GM21723 (cell line): ENCODE measurements around the gene COL5A2.
A peak's percentile ranks its signal among the peaks of the same experiment; 100 is the strongest.

Source experiments
- ATAC-seq: cut with Tn5 transposase; IDR thresholded peaks from one replicate; pipeline ENCODE4 v1.9.1; 2021; ENCODE audit warnings: mild to moderate bottlenecking, moderate library complexity; ENCODE audit not compliant: unreplicated experiment

The COL5A2 gene

GRCh38 chr2:189109921-189110397 lies 69.6 kb downstream of the COL5A2 start:
- ATAC-seq, result peak; percentile 81

GRCh38 chr2:189104934-189105333 lies 74.6 kb downstream of the COL5A2 start:
- no peak for ATAC-seq

GRCh38 chr2:189102735-189103134 lies 76.8 kb downstream of the COL5A2 start:
- ATAC-seq, result no peak

- ATAC-seq, result no peak
Observed at GRCh38 chr2:189097934-189098333, 81.6 kb downstream of the COL5A2 start.

- no peak for ATAC-seq
Observed at GRCh38 chr2:189096769-189097447, 82.7 kb downstream of the COL5A2 start.

- ATAC-seq, result no peak
Observed at GRCh38 chr2:189095101-189095500, 84.5 kb downstream of the COL5A2 start.

GRCh38 chr2:189092936-189093335 lies 86.6 kb downstream of the COL5A2 start:
- no peak for ATAC-seq

- ATAC-seq, result no peak
Observed at GRCh38 chr2:189091253-189091652, 88.3 kb downstream of the COL5A2 start.

GRCh38 chr2:189088591-189089205 lies 90.9 kb downstream of the COL5A2 start:
- no peak for ATAC-seq

GRCh38 chr2:189086710-189087109 lies 92.9 kb downstream of the COL5A2 start:
- ATAC-seq, result no peak

- no peak for ATAC-seq
Observed at GRCh38 chr2:189086250-189086649, 93.3 kb downstream of the COL5A2 start.

GRCh38 chr2:189083606-189084005 lies 96.0 kb downstream of the COL5A2 start:
- no peak for ATAC-seq

- ATAC-seq, result no peak
Observed at GRCh38 chr2:189083106-189083505, 96.5 kb downstream of the COL5A2 start.

- no peak for ATAC-seq
Observed at GRCh38 chr2:189082376-189082975, 97.1 kb downstream of the COL5A2 start.

- no peak for ATAC-seq
Observed at GRCh38 chr2:189076572-189076971, 103.0 kb downstream of the COL5A2 start.

GRCh38 chr2:189076120-189076519 lies 103.4 kb downstream of the COL5A2 start:
- no peak for ATAC-seq

GRCh38 chr2:189074506-189074905 lies 105.1 kb downstream of the COL5A2 start:
- no peak for ATAC-seq

- ATAC-seq, result no peak
Observed at GRCh38 chr2:189072036-189072435, 107.5 kb downstream of the COL5A2 start.

- ATAC-seq, result no peak
Observed at GRCh38 chr2:189069855-189070619, 109.5 kb downstream of the COL5A2 start.

GRCh38 chr2:189066037-189066436 lies 113.5 kb downstream of the COL5A2 start:
- ATAC-seq, result no peak

- ATAC-seq, result no peak
Observed at GRCh38 chr2:189060096-189060642, 119.4 kb downstream of the COL5A2 start.
